HG03457 (cell line): ENCODE measurements around the gene FAM13A.
"Not testable (repeated sequence)": the region's sequence is repeated elsewhere in the genome, so short reads cannot be mapped to it uniquely, and the experiment has no call there.

Experiments
- ATAC-seq: cut with Tn5 transposase; IDR thresholded peaks from one replicate; pipeline ENCODE4 v1.9.1; 2021; ENCODE audit warnings: moderate number of reproducible peaks; ENCODE audit not compliant: unreplicated experiment

The FAM13A gene

DNA sequence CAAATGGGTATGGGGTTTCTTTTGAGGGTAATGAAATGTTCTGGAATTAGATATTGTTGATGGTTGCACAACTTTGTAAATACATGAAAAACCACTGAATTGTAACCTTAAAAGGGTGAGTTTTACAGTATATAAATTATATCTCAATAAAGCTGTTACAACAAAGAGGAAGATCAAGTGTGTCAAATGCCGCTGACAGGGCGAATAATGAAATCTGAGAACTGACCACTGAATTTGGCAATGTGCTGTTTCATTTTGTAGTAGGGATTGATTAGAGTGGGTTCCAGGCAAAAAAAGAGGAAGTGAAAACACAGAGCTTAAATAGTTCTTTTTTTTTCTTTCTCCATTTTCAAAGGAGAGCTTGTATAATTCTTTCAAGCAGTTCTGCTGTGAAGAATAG lies 198.2 kb downstream of the FAM13A start:
- ATAC-seq: peak; percentile 93

- ATAC-seq: no peak
Measured at GRCh38 chr4:88857588-88857987, 199.4 kb downstream of the FAM13A start.

DNA sequence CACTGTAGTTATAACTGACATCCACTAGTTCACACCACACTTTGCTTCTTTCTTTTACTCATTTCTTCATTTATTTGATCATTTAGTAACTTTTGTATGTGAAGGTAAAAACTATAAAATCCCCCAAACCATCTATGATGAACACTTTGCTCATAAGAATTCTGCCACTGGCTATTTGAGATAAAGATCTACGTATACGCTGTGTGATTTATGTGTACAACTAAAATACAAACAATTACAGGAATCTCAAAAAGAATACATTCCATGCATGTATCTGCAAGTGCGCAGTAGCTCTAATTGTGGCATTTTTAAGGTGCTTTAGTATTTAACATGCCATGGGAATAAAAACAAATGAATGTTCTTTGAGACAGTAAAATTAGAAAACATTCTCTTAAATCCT lies 202.5 kb downstream of the FAM13A start:
- ATAC-seq: no peak

DNA sequence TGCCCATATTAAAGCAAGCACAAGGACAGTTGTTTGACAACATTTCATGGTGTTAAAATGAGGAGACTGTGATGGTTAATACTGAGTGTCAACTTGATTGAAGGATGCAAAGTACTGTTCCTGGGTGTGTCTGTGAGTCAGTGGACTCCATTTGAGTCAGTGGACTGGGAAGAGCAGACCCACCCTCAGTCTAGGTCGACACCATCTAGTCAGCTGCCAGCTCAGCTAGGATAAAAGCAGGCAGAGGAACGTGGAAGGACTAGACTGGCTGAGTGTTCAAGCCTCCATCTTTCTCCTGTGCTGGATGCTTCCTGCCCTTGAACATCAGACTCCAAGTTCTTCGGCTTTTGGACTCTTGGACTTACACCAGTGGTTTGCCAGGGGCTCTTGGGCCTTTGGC lies 203.4 kb downstream of the FAM13A start:
- not testable (repeated sequence) for ATAC-seq

DNA sequence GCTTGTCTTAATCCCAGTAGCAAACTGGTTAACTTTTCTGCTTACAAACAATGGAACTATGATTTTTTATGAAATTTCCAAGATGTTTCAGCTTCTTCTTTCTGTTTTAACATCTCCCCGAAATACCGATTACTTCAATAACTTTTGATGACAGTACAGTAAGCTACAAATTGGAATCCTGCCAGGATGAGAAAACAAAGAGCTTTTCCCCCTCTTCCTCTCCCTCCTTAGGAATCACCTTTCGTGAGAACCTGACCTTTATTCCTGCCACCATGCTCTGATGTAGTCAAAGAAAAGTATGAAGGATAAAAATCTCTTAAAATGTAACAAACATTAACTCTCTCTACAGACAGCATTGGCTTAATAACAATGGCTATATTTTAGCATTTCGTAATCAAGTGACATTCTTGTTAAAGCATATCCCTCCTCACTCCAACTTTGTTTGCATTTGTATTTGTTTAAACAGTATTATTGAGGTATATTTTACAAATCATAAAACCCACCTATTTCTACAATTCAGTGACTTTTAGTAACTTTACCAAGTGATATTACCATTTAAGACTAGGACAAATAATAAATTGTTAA lies 210.7 kb downstream of the FAM13A start:
- ATAC-seq: no peak

GRCh38 chr4:88843067-88843685 lies 213.8 kb downstream of the FAM13A start:
- ATAC-seq: no peak

DNA sequence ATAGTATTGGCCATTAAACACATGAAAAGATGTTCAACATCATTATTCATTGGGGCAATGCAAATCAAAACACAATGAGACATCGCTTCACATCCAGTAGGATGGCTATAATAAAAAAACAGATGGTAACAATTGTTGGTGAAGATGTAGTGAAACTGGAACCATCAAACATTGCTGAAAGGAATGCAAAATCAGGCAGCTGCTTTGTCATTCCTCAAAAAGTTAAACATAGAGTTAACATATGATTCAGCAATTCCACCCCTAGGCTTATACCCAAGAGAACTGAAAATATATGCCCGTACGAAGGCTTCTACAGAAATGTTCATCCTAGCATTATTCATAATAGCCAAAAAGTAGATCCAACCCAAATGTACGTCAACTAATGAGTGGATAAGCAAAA lies 215.3 kb downstream of the FAM13A start:
- ATAC-seq: no peak

- ATAC-seq: no peak
Measured at GRCh38 chr4:88836216-88836615, 220.8 kb downstream of the FAM13A start.

DNA sequence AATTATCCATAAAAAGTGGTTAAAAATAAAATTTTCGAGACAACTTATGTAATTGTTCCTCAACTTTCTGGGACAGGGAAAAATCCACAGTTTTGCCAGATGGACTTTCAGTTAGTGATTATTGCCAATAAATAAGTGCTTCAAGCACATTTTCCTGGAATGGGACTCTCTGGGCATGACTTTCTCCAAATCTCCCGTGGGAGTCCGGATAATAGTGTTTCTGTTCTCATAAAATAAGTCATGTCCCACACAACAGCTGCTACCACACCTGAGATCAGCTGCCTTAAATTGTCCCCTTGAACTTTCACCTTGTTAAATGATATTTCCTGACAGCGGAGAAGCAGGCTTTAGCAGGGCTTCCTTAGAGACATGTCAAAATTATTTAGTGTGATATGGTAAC lies 226.0 kb downstream of the FAM13A start:
- ATAC-seq: no peak

- ATAC-seq: no peak
Measured at GRCh38 chr4:88830598-88830997, 226.4 kb downstream of the FAM13A start.

GRCh38 chr4:88828842-88829571 lies 228.0 kb downstream of the FAM13A start:
- no peak for ATAC-seq

DNA sequence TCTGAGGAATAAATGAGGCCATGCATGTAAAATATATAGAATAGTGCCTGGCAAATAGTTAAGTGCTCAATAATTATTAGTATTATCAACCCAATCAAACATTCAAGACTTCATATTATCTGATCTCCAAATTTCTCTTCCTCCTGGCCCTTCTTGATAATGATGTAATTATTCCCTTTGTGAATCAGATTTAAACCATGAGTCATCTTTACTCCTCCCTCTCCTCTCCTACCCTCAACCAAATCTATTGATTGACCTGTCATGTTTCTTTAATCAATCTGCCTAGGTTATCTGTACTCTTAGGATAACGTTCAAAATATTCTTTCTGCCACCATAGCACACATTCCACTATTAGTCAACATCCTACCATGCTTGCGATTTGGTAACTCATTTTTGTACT lies 229.5 kb downstream of the FAM13A start:
- ATAC-seq: no peak

DNA sequence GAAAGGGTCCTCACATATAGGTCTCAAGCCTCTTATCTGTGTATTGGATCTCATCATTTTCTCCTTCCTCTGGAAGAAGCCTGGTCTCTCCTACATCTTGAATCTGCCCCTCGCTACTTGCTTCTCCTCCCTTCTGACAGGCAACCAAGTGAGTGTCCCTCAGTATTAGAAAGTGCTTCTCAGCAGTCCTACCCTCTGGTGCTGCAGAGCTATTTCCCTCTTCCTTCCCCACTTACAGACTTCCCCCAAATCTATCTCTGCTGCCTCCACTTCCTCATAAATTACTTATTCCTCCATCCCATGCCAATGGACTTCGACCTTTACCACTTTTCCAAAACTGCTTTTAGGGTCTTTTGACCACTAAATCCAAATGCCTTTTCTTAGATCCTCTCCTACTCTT lies 230.2 kb downstream of the FAM13A start:
- no peak for ATAC-seq

- no peak for ATAC-seq
Measured at GRCh38 chr4:88825931-88826330, 231.1 kb downstream of the FAM13A start.

DNA sequence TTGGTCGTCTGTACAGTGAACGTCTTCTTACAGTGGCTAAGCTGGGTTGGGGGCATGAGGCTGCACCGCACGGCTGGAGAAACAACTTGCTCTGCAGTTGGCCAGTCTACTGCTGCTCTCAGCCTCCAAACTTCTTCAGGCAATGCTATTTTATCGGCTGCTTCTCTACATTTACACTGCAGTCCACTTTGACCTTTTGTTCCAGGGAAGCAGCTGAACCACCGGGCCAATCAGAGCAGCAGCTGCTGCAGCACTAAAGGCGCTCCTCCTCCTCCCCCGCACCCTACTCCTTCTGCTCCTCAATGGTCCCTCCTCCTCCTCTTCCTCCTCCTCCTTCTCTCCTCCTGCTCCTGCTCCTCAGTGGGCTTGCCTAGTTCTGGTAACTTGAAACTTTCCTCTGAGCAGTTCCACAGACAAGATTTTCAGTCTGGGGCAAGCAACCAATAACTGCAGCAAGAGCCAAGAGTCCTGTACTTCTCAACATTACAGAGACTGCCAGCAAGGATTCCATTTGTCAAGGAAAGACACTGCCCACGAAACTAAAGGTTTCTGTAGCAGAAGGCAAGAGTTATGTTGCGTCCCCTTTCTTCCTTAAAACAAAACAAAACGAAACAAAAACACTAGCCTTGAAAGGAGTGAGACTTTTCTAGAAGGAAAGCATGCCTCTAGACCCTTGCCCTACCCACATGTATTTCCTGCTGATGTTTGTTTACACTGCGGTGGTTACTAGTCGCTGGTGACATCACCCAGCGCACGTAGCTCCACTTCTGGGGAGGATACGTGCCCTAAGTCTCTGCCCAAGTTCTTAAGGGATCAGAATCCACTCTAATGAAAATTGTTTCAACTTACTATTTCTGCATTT lies 233.7 kb downstream of the FAM13A start:
- peak; percentile 90 for ATAC-seq

GRCh38 chr4:88822034-88822789 lies 234.8 kb downstream of the FAM13A start:
- ATAC-seq: no peak

- ATAC-seq: no peak
Measured at GRCh38 chr4:88821522-88821921, 235.5 kb downstream of the FAM13A start.

DNA sequence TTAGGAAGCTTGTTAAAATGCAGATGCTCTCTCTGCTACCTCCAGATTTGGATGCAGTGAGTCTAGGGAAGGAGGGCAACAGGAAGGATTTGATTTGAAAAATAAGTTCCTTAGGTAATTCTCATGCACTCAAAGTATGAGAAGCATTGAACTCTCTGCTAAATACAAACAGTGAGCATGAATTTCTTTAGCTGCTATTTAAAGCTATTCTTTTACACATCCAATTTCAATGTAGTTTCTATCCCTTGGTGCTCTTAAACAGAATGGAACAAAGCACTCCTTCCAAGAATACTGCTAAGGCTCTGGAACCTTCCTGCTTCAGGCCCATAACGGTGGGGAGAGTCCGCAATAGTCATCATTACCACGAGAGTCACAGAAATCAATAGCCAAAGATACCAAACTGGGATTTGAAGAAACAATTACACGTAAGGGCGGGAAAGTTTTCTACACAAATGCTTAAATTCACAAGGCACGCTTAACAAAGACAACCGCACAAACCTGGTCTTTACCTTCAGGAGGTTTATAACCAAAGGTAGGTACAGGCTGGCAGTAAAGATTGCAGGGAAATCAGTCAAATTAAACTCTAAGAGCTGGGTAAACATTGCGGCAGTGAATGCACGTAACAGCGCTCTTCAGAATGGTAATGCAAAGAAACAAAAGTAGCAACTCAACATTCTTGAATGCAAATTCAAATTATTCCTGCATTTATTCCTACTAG lies 236.1 kb downstream of the FAM13A start:
- no peak for ATAC-seq

DNA sequence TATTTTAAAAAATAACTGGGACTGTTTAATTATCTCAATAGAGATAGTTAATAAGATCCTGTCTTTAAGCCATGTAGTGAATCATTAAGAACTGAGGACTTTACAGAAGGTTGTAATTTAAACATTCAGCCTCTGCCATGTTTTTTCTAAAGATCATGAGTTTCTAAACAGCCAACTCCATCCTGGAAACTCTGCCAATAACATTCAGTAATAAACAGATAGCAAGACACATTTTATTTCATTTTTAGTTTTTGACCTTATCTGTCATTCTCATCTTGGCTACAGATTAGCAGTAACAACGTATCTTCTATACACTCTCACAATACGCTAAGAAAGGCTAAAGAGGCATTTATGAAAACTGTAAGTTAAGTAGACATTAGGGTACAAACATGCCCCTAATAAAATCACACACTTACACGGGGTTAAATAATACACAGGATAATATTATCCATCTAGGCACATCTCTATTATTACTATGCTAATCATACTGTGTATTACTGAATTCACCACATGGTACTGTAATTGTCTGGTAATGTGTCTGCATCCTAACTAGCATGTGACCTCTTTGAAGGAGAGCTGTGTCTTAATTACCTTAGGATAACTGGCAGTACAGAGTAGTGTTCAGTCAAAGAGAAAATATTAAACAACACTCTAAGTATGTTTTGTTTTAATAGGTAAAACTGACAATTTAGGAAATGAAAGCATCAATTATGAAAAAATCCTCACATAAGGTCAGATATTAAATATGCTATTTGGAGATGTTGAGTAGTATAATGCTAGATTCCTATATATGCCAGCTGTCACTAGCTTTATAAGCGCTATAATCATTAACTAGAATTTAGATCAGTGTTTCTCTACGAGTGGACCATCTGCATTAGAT lies 236.9 kb downstream of the FAM13A start:
- ATAC-seq: no peak
